NT2/D1 (cell line): ENCODE results near the gene BTC.

ENCODE experiments used
- SUZ12 ChIP-seq: IDR thresholded peaks from 2 replicates; pipeline ENCODE4 v1.6.1; 2011; ENCODE audit not compliant: insufficient read length, insufficient read depth; ENCODE audit errors: extremely low read depth
- YY1 ChIP-seq: IDR thresholded peaks from 2 replicates; pipeline ENCODE4 v1.6.1; 2011; ENCODE audit not compliant: insufficient read length, insufficient read depth

DNA sequence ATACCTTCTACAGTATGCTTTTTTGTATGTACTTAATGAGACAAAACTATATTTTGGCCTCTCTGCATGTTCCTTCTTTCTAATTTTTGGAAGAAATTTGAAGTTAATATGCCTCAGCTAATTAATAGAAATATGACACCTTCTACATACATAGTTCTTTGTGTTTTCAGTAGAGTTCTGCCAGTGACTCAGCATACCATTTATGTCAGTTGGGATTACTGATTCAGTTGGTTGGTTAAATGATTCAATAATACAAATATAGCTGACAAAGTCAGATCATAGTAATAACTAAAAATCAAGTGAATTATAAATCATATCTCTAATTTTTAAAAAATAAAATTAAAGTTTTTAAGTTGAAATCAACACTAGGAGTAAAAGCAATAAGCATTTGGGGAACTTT lies 16.8 kb downstream of the BTC start:
- TF ChIP-seq SUZ12 (no peak), YY1 (no peak)
